ENCODE results near the gene PWWP2B. TPM values are rescaled to one million over a fixed set of nuclear protein-coding genes. Genes with fewer than 3 reads are reported as not detected.
"Not testable (repeated sequence)": the region's sequence is repeated elsewhere in the genome, so short reads cannot be mapped to it uniquely, and the experiment has no call there.

Gene PWWP2B
- total RNA-seq, 1 donor from 2014 or later = 27.1 TPM

- TF ChIP-seq, protein P1, sequence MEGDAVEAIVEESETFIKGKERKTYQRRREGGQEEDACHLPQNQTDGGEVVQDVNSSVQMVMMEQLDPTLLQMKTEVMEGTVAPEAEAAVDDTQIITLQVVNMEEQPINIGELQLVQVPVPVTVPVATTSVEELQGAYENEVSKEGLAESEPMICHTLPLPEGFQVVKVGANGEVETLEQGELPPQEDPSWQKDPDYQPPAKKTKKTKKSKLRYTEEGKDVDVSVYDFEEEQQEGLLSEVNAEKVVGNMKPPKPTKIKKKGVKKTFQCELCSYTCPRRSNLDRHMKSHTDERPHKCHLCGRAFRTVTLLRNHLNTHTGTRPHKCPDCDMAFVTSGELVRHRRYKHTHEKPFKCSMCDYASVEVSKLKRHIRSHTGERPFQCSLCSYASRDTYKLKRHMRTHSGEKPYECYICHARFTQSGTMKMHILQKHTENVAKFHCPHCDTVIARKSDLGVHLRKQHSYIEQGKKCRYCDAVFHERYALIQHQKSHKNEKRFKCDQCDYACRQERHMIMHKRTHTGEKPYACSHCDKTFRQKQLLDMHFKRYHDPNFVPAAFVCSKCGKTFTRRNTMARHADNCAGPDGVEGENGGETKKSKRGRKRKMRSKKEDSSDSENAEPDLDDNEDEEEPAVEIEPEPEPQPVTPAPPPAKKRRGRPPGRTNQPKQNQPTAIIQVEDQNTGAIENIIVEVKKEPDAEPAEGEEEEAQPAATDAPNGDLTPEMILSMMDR (IDR thresholded peaks at IDR 0.05; ENCODE audit: insufficient read depth, low read length, poor library complexity, severe bottlenecking) = no peak
- Histone ChIP-seq H3K27me3 (ENCODE audit: control insufficient read depth, insufficient read depth, low read length) (peaks cover 2% of the 10 kb centered on the region), H3K4me3 (ENCODE audit: low read depth, low read length) (no peak overlapping the region), H3K36me3 (ENCODE audit: control insufficient read depth, insufficient read depth, low read length) (no peaks in the 10 kb centered on the region)
- DNase-seq (ENCODE audit: low read depth) = no peak
These were observed 34.7 kb downstream of the PWWP2B start for GRCh38 chr10:132431537-132432175.

DNA sequence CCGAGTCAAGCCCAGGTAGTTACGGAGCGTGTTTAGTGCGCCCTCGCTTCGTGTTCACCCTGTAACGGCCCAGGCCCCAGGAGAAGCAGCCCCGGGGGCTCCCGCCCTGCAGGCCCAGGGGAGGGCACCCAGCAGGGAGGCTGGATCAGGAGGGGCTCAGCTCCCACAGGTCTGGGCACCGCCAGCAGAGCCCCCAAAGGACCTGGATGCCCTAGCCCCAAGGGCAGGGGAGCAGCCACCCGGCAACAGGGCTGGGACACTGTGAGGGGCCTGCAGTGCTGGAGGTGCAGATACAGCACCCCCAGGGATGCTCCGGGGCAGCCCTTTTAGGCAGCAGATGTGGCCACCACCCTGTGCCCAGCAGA is 35.2 kb downstream of the PWWP2B start:
- TF ChIP-seq, protein P1 (IDR thresholded peaks at IDR 0.05; ENCODE audit: insufficient read depth, low read length, poor library complexity, severe bottlenecking) = no peak
- H3K27me3 ChIP-seq (ENCODE audit: control insufficient read depth, insufficient read depth, low read length) = peaks cover 2% of the 10 kb centered on the region
- no peak for DNase-seq (ENCODE audit: low read depth)
- no peak overlapping the region for H3K4me3 ChIP-seq (ENCODE audit: low read depth, low read length)
- no peaks in the 10 kb centered on the region for H3K36me3 ChIP-seq (ENCODE audit: control insufficient read depth, insufficient read depth, low read length)

DNA sequence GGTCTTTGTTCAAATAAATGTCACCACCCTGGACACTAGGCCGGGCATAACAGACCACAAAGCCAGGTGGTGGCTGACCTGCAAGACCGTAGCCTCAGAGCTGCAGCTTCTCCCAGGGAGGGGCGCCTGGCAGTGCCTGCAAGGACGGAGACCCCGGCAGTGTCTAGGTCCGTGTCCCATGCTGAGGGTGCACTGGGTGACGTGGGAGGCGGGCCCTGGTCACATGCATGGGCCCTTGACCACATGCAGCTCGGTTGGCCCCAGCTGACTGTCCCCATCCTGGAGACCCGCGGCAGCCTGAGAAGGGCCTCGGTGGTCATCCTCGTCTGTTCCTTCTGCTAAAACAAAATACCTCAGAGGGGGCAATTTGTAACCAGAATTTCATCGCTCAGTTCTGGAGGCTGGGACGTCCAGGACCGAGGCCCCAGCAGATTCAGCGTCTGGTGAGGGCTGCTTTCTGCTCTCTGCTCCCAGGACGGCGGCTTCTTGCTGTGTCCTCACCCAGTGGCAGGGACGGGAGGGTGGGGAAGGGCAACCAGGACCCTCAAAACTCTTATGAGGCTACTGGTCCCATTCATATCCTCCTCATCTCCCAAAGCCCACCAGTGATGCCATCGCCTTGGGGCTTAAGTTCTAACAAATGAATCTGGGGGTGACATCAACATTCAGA is 36.8 kb downstream of the PWWP2B start:
- Histone ChIP-seq H3K4me3 (ENCODE audit: low read depth, low read length) (no peak overlapping the region), H3K27me3 (ENCODE audit: control insufficient read depth, insufficient read depth, low read length) (peaks cover 2% of the 10 kb centered on the region), H3K36me3 (ENCODE audit: control insufficient read depth, insufficient read depth, low read length) (no peaks in the 10 kb centered on the region)
- TF ChIP-seq, protein P1 (IDR thresholded peaks at IDR 0.05; ENCODE audit: insufficient read depth, low read length, poor library complexity, severe bottlenecking) = no peak
- DNase-seq (ENCODE audit: low read depth) = no peak

GRCh38 chr10:132434405-132435005 is 37.5 kb downstream of the PWWP2B start:
- Histone ChIP-seq H3K27me3 (ENCODE audit: control insufficient read depth, insufficient read depth, low read length) (peaks cover 2% of the 10 kb centered on the region), H3K4me3 (ENCODE audit: low read depth, low read length) (no peak overlapping the region), H3K36me3 (ENCODE audit: control insufficient read depth, insufficient read depth, low read length) (no peaks in the 10 kb centered on the region)
- TF ChIP-seq, protein P1 (IDR thresholded peaks at IDR 0.05; ENCODE audit: insufficient read depth, low read length, poor library complexity, severe bottlenecking) = no peak
- no peak for DNase-seq (ENCODE audit: low read depth)

DNA sequence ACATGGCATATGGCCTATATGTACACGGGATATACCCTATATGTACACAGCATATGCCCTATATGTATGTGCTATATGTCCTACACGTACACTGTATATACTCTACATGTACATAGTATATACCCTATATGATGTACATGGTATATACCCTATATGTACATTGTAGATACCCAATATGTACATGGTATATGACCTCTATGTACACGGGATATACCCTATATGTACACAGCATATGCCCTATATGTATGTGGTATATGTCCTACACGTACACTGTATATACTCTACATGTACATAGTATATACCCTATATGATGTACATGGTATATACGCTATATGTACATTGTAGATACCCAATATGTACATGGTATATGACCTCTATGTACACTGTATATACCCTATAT is 38.3 kb downstream of the PWWP2B start:
- H3K36me3 ChIP-seq (ENCODE audit: control insufficient read depth, insufficient read depth, low read length) = not testable (repeated sequence)

GRCh38 chr10:132436096-132436495 is 39.1 kb downstream of the PWWP2B start:
- H3K36me3 ChIP-seq (ENCODE audit: control insufficient read depth, insufficient read depth, low read length); H3K4me3 ChIP-seq (ENCODE audit: low read depth, low read length); H3K27me3 ChIP-seq (ENCODE audit: control insufficient read depth, insufficient read depth, low read length); DNase-seq (ENCODE audit: low read depth): not testable (repeated sequence)

More for the DNA sequence above, 38.3 kb downstream of the PWWP2B start:
- not testable (repeated sequence) for DNase-seq (ENCODE audit: low read depth); H3K27me3 ChIP-seq (ENCODE audit: control insufficient read depth, insufficient read depth, low read length); H3K4me3 ChIP-seq (ENCODE audit: low read depth, low read length)

All from kidney epithelial cell (primary cell).